HG02763 (cell line): ENCODE data around the gene PBRM1.

Source experiments
- ATAC-seq: cut with Tn5 transposase; IDR thresholded peaks from one replicate; pipeline ENCODE4 v1.9.1; 2021; ENCODE audit warnings: mild to moderate bottlenecking, moderate library complexity; ENCODE audit not compliant: unreplicated experiment

The PBRM1 gene

GRCh38 chr3:52670621-52671521 lies 14.8 kb downstream of the PBRM1 start:
- ATAC-seq: no peak

GRCh38 chr3:52663098-52663497 lies 22.6 kb downstream of the PBRM1 start:
- no peak for ATAC-seq

- no peak for ATAC-seq
Observed at GRCh38 chr3:52660046-52660445, 25.7 kb downstream of the PBRM1 start.

GRCh38 chr3:52655895-52656294 lies 29.8 kb downstream of the PBRM1 start:
- ATAC-seq: no peak

GRCh38 chr3:52651592-52651991 lies 34.1 kb downstream of the PBRM1 start:
- no peak for ATAC-seq

GRCh38 chr3:52650439-52650838 lies 35.3 kb downstream of the PBRM1 start:
- ATAC-seq: no peak

- ATAC-seq: no peak
Observed at GRCh38 chr3:52649461-52650210, 36.1 kb downstream of the PBRM1 start.

GRCh38 chr3:52645549-52645948 lies 40.2 kb downstream of the PBRM1 start:
- no peak for ATAC-seq

GRCh38 chr3:52636673-52637072 lies 49.0 kb downstream of the PBRM1 start:
- no peak for ATAC-seq

- no peak for ATAC-seq
Observed at GRCh38 chr3:52633786-52634185, 51.9 kb downstream of the PBRM1 start.

GRCh38 chr3:52625041-52625440 lies 60.7 kb downstream of the PBRM1 start:
- no peak for ATAC-seq

- ATAC-seq: no peak
Observed at GRCh38 chr3:52623234-52623792, 62.4 kb downstream of the PBRM1 start.

GRCh38 chr3:52620580-52620979 lies 65.1 kb downstream of the PBRM1 start:
- ATAC-seq: no peak

- no peak for ATAC-seq
Observed at GRCh38 chr3:52615166-52615565, 70.5 kb downstream of the PBRM1 start.

- ATAC-seq: no peak
Observed at GRCh38 chr3:52614689-52615088, 71.0 kb downstream of the PBRM1 start.

GRCh38 chr3:52609316-52609815 lies 76.3 kb downstream of the PBRM1 start:
- ATAC-seq: no peak

GRCh38 chr3:52608337-52608736 lies 77.4 kb downstream of the PBRM1 start:
- ATAC-seq: no peak

- ATAC-seq: no peak
Observed at GRCh38 chr3:52606373-52607085, 79.2 kb downstream of the PBRM1 start.

- no peak for ATAC-seq
Observed at GRCh38 chr3:52600258-52600657, 85.5 kb downstream of the PBRM1 start.

- ATAC-seq: no peak
Observed at GRCh38 chr3:52596658-52597265, 89.0 kb downstream of the PBRM1 start.
